G401 (cell line): ENCODE measurements around the gene FRYL. TPM values are rescaled to one million over a fixed set of nuclear protein-coding genes. Genes with fewer than 3 reads are reported as not detected.

Source experiments
- DNase-seq: peaks from one replicate; pipeline ENCODE4 v3.0.0-alpha.2; 2015; ENCODE audit warnings: low spot score
- in situ Hi-C: cut with HindIII; loops from 2 replicates; pipeline ENCODE4 v1.10.0; 2016; ENCODE audit warnings: low sequenced_read_pairs, mixed read lengths
- total RNA-seq: library from RNA; depleted of rRNA; stranded (reverse); fragments of >200 nt; shearing (Covaris generic); gene quantifications from 2 replicates; pipeline ENCODE4 v1.2.3, GENCODE V29; 2014

FRYL gene
- total RNA-seq, 1 experiment from 2014 or later = 15.5 TPM

- in situ Hi-C loops = no loop called here
- DNase-seq = no peak
Measured at GRCh38 chr4:48589098-48589445, 191.0 kb downstream of the FRYL start.

- in situ Hi-C loops = no loop called here
- no peak for DNase-seq
Measured at GRCh38 chr4:48588230-48589097, 191.6 kb downstream of the FRYL start.

- in situ Hi-C loops = no loop called here
- no peak for DNase-seq
Measured at GRCh38 chr4:48585401-48585800, 194.7 kb downstream of the FRYL start.

- peak; percentile 77 for DNase-seq
- in situ Hi-C loops = no loop called here
Measured at GRCh38 chr4:48578132-48578968, 201.7 kb downstream of the FRYL start.

- in situ Hi-C loops = no loop called here
- DNase-seq = no peak
Measured at GRCh38 chr4:48575964-48576363, 204.1 kb downstream of the FRYL start.

GRCh38 chr4:48571471-48571870 lies 208.6 kb downstream of the FRYL start:
- in situ Hi-C loops = no loop called here
- DNase-seq = no peak

GRCh38 chr4:48570646-48571220 lies 209.3 kb downstream of the FRYL start:
- no peak for DNase-seq
- in situ Hi-C loops = no loop called here

GRCh38 chr4:48566034-48566384 lies 214.1 kb downstream of the FRYL start:
- in situ Hi-C loops = no loop called here
- no peak for DNase-seq

- in situ Hi-C loops = no loop called here
Measured at GRCh38 chr4:48565362-48566033, 214.6 kb downstream of the FRYL start.

GRCh38 chr4:48564151-48564550 lies 215.9 kb downstream of the FRYL start:
- no peak for DNase-seq
- in situ Hi-C loops = no loop called here

More at GRCh38 chr4:48565362-48566033, 214.6 kb downstream of the FRYL start:
- no peak for DNase-seq

- in situ Hi-C loops = no loop called here
- no peak for DNase-seq
Measured at GRCh38 chr4:48558819-48559218, 221.3 kb downstream of the FRYL start.

- in situ Hi-C loops = no loop called here
Measured at GRCh38 chr4:48558026-48558425, 222.1 kb downstream of the FRYL start.

GRCh38 chr4:48557478-48557877 lies 222.6 kb downstream of the FRYL start:
- DNase-seq = no peak
- in situ Hi-C loops = no loop called here

More at GRCh38 chr4:48558026-48558425, 222.1 kb downstream of the FRYL start:
- DNase-seq = no peak

- in situ Hi-C loops = no loop called here
- DNase-seq = no peak
Measured at GRCh38 chr4:48556268-48556667, 223.8 kb downstream of the FRYL start.

- no peak for DNase-seq
- in situ Hi-C loops = no loop called here
Measured at GRCh38 chr4:48554606-48555005, 225.5 kb downstream of the FRYL start.

GRCh38 chr4:48553720-48554119 lies 226.4 kb downstream of the FRYL start:
- in situ Hi-C loops = no loop called here
- no peak for DNase-seq

GRCh38 chr4:48546336-48546735 lies 233.7 kb downstream of the FRYL start:
- in situ Hi-C loops = no loop called here
- peak; percentile 33 for DNase-seq

- in situ Hi-C loops = no loop called here
- no peak for DNase-seq
Measured at GRCh38 chr4:48543796-48544195, 236.3 kb downstream of the FRYL start.

GRCh38 chr4:48542888-48543287 lies 237.2 kb downstream of the FRYL start:
- in situ Hi-C loops = no loop called here
- no peak for DNase-seq

- in situ Hi-C loops = no loop called here
- DNase-seq = no peak
Measured at GRCh38 chr4:48539597-48539996, 240.5 kb downstream of the FRYL start.
